GM21447 (cell line): ENCODE measurements around the gene XIST.
"Not testable (repeated sequence)": the region's sequence is repeated elsewhere in the genome, so short reads cannot be mapped to it uniquely, and the experiment has no call there.

ENCODE experiments used
- ATAC-seq: cut with Tn5 transposase; IDR thresholded peaks from one replicate; pipeline ENCODE4 v1.9.1; 2021; ENCODE audit not compliant: unreplicated experiment

The XIST gene

DNA sequence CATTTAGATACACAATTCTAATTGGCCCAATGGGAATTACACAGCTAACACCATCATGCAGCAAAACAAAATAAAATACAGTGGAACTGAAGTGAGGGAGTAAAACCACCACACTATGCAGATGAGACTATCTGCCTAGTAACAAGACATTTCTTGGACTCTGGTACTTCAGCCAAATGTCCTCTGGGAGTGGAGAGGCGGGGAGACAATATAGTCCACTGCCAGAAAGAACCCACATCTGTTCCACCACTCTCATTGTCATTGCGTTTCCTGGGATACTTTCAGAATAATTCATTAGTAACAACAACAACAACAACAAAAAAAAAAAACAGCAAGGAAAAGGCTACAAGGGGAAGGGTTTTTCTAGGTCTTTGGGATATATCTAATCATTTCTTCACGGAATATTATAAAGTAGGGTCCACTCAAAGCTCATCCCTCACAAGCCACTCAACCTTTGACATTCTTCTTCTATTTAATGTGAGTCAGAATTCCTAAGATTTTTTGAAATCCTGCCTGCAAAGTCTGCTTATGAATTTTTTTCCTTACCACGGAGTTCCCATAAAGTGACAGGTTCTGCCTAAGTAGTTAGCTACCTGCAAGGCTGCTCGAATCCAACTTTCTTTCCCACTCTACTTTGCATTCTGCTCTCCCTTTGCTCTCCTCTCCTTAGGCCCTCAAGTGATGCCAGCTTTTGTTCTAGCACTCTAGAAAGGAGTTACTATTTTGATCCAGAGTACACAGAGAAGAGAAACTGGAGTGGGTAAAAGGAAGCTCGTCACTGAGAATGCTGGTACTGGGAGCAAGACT, 34.9 kb downstream of the XIST start:
- no peak for ATAC-seq

DNA sequence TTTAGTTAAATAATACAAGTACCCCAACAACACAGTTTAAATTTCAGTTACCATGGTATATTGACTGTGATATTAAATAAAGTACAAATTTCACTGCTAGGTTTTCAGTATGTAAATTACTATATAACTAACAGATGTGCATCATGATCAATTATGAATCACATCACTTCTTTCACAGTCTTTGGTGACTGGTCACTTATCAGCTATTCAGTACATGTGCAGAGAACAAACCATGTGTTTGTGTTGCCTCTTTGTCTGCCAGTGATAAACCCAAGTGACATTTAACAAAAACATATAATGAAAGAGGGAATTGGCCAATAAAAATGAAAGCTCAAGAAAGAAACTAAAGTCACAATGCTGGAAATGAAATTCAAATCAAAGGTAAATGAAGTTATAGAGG, 40.3 kb downstream of the XIST start:
- no peak for ATAC-seq

DNA sequence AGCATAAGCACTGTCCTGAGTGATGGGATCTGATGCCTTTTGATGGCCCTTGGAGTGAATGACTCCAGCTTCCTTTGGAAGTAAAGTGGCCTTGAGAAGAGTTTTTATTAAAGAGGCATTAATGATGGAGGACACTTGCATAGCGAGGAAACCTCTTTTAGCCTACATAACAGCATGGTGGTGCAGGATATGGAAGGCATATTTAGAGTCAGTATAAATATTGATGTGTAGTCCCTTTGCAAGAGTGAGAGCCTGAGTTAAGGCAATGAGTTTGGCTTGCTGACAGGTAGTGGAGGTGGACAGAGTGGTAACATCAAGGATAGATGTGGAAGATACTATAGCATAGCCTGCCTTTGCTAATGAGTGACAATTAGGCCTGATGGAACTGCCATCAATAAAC, 48.4 kb downstream of the XIST start:
- ATAC-seq: not testable (repeated sequence)

DNA sequence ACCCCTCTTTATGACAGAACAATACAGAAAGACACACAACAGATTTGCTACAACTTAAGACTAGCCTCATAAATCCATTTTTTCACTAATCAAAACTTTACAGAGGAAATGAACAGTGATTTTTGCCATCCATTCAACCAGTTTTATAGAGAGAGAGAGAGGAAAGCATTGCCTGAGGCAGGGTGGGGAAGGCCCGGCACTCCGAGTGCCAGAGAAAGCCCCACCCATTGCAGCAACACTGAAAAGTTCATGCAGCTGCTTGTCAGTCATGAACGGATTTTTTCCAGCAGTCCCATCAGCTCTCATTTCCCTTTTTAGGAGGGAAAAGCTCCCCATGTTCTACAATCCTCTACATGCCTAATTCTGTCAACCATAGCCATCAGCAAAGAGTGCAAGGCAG, 52.6 kb downstream of the XIST start:
- no peak for ATAC-seq

DNA sequence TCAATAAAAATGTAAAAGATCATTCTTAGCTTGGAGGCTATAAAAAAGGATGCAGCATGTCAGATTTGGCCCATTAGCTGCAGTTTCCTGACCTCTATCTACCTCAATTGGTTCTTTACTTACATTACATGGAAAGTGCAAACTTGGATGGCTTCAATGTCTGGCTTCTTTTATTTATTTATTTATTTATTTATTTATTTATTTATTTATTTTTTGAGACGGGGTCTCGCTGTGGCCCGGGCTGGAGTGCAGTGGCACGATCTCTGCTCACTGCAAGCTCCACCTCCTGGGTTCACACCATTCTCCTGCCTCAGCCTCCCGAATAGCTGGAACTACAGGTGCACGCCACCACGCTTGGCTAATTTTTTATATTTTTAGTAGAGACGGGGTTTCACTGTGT, 60.0 kb downstream of the XIST start:
- not testable (repeated sequence) for ATAC-seq

DNA sequence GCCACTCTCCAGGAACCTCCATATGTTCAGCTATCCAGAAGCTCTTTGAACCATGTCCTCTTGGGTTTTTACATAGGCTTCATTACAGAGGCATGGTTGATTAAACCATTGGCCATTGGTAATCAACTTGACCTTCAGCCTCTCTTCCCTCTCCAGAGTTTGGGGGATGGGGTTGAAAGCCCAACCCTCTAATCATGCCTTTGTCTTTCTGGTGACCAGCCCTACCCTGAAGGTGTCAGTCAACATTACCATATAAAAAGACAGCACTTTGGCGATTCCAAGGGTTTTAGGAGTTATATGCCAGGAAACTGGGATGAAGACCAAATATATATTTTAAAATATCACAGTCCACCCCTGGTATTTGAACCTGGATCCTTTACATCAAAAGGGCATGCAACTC, 67.0 kb downstream of the XIST start:
- ATAC-seq: no peak
